NCI-H2227 (cell line): ENCODE data around the gene GNAS-AS1.

ENCODE experiments used
- DNase-seq: peaks from one replicate; lab custom pipeline; 2025; ENCODE audit not compliant: unreplicated experiment; lab: John Stamatoyannopoulos, UW

Gene GNAS-AS1

GRCh38 chr20:58863044-58863790 is 12.5 kb upstream of the GNAS-AS1 start:
- DNase-seq = no peak

- DNase-seq = no peak
These were observed 5.0 kb upstream of the GNAS-AS1 start for GRCh38 chr20:58855506-58856389.

- no peak for DNase-seq
These were observed 4.2 kb upstream of the GNAS-AS1 start for GRCh38 chr20:58854638-58855471.

GRCh38 chr20:58853976-58854637 is 3.4 kb upstream of the GNAS-AS1 start:
- DNase-seq = no peak

GRCh38 chr20:58853466-58853865 is 2.8 kb upstream of the GNAS-AS1 start:
- DNase-seq = no peak

GRCh38 chr20:58852543-58853271 is 2.0 kb upstream of the GNAS-AS1 start, which contains the start of gene GNAS:
TSS of gene GNAS (plus strand) at chr20:58852716.
- DNase-seq = peak; percentile 77

GRCh38 chr20:58851969-58852458 is 1.3 kb upstream of the GNAS-AS1 start:
- no peak for DNase-seq

GRCh38 chr20:58851221-58851968 is 693 bp upstream of the GNAS-AS1 start:
- no peak for DNase-seq

GRCh38 chr20:58847463-58847862 is 3.2 kb downstream of the GNAS-AS1 start:
- no peak for DNase-seq

GRCh38 chr20:58845706-58846105 is 5.0 kb downstream of the GNAS-AS1 start:
- DNase-seq = no peak

- DNase-seq = no peak
These were observed 7.6 kb downstream of the GNAS-AS1 start for GRCh38 chr20:58843128-58843556.

GRCh38 chr20:58842276-58842675 is 8.4 kb downstream of the GNAS-AS1 start:
- DNase-seq = no peak

GRCh38 chr20:58841539-58842264 is 9.0 kb downstream of the GNAS-AS1 start:
- no peak for DNase-seq

GRCh38 chr20:58840816-58841538 is 9.7 kb downstream of the GNAS-AS1 start:
- DNase-seq = no peak

GRCh38 chr20:58839991-58840747 is 10.5 kb downstream of the GNAS-AS1 start:
- DNase-seq = no peak

GRCh38 chr20:58839474-58839874 is 11.2 kb downstream of the GNAS-AS1 start:
- peak; percentile 11 for DNase-seq

- DNase-seq = no peak
These were observed 12.5 kb downstream of the GNAS-AS1 start for GRCh38 chr20:58838174-58838573.
